HG03025 (cell line): ENCODE measurements around the gene COP1.
"Not testable (repeated sequence)": the region's sequence is repeated elsewhere in the genome, so short reads cannot be mapped to it uniquely, and the experiment has no call there.

Experiments used
- ATAC-seq: cut with Tn5 transposase; IDR thresholded peaks from one replicate; pipeline ENCODE4 v1.9.1; 2021; ENCODE audit warnings: mild to moderate bottlenecking, moderate library complexity; ENCODE audit not compliant: unreplicated experiment, low FRiP score

The COP1 gene

DNA sequence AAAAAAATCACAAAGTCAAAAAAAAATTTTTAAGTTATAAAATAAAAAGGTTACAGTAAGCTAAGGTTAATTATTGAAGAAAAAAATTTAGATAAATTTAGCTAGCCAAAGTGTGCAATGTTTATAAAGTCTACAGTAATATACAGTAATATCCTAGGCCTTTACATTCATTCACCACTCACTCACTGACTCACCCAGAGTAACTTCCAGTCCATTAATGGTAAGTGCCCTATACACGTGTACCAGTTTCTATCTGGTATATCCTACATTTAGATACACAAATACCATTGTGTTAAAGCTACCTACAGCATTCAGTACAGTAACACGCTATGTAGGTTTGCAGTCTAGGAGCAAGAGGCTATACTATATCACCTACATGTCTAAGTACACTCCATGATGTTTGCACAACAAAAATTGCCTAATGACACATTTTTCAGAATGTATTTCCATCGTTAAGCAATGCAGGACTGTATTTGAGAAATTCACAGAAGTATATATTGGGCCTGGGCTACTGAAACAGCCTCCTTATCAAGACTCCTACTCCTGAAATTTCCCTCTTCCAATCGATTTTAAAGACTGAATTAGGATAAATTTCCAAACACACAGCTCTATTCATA is 155.1 kb downstream of the COP1 start:
- no peak for ATAC-seq

DNA sequence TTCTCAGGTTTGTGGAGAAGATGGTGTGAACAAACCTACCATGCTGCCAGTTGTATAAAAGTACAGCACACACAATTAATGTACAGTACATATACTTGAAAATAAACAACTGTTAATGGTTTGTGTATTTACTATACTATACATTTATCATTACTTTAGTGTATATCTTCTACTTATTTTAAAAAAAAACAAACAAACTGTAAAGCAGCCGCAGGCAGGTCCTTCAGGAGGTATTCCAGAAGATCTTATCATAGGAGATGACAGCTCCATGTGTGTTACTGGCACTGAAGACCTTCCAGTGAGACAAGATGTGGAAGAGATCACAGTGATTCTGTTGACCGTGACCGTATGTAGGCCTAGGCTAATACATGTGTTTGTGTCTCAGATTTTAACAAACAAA is 155.7 kb downstream of the COP1 start:
- no peak for ATAC-seq

DNA sequence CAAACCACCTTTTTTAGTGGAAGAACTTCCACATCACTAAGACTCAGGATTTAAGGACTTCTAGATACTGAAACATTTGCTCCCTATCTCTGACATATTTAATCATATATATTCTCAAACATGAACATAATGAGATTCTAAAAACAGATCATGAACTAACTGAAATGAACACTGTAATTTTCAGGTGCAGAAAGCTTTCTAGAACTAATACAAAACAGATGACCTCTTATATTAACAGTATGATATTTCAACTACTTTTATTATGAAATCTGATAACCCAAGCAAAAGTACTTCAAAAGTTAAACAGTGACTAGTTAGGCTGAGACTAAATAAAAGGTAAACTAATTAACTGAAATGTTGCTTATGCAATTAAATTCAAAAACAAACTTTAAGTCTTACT is 157.5 kb downstream of the COP1 start:
- ATAC-seq = no peak

DNA sequence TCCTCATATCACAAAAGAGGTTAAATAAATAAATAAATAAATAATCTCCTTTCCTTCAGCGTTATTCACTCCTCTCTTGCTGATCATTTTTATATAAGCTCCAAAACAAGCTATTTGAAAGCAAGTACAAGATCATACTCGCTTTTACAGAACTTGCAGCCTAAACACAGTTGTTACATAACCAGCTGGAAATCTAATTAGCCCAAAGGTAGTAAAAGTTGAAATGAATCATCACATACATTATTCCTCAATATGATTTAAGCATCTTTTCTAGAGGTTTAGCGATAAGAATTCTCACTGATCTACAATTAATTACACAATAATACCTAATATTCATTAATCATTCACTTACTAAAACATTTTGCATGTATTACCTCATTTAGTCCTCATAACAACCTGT is 160.2 kb downstream of the COP1 start:
- ATAC-seq = no peak

DNA sequence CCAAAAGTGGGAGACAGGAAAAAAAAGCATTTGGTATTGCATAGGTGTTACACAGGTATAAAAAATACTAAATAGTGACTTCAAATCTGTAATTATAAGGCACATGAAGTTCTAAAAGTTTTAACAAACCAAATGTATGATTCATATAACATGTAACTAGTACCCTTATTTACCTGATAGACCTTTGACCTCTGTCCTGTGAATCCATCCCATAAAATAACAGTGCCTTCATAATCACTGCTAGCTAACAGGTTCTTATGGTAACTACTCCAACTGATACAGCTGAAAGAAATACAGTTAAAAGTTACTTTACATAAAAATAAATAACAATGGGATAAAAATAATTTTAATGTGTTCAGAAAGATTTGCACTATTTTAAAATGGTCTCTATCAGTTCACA is 163.5 kb downstream of the COP1 start:
- no peak for ATAC-seq

DNA sequence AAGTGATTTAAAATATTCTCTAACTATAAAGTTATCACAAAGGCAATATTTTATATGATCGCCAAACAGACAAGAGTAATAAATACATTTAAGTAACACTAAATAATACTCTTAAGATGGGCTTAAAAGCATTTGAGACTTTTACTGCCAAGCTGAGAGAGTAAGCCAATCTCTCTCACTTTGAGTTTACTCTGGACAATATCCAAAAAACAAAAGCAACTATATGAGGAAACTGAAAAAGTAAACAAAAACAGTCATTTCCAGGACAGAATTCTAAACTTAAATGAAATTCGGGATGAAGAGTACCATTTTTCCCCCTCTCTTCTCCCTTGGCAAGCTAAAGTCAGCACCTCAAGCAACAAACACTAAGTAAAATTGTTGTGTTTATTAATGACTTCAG is 173.2 kb downstream of the COP1 start:
- ATAC-seq = no peak

DNA sequence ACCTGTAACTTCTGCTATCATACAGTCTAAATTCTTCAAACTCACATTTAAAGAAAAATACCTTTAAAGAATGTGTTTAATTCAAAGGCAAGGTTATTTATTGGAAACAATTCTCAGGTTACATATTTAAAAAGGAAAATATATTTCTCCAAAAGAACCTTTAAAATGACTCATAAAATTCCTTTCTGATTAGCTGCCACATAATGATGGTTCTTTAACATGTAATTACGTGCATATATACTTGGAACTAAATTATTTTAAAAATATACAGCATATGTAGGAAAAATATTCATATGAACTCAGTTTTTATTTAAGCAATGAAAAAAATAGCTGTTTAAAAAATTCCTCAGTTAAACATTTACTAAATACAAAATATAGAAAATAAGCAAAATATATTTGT is 173.6 kb downstream of the COP1 start:
- no peak for ATAC-seq

DNA sequence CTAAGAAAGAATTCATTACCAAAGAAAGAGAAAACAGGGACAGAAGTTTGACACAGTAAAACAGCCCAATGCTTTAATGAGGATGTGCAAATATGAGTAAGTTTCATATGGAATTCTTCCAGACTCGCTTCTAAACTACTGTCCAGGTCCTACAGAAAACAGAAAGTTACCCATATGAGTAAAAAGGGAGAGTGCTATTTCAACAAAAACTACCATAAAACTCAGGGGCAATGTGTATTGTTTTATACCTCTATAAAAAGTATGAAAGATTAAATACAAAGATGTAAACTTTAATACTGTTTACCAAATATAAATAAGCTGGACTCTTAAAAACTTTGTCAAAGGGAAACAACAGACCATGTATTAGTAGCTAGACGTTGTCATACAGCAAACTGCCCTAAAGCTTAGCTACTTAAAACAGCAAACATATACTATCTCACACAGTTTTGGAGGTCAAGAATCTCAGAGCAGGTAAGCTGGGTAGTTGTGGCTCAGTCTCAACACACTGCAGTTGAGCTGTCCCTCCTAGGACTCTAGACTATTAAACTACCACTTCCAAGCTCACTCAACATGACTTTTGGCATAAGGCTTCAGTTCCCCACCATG is 174.9 kb downstream of the COP1 start:
- no peak for ATAC-seq

DNA sequence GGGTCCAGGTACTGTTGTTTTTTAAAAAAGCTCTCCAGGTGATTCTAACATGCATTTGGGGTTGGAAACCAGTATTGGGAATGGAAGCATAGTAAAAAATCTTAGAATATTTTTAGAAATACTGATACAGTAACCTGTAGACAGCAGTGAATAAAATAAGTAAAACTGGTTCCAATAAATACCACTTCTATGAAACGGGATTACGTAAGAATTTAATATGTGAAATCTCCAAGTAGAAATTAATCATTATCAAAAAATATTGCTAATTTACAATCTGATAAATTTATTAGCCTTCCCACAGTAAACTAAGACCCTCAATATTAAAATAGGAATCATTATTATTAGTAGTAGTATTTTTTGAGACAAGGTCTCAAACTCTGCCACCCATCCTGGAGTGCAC is 177.5 kb downstream of the COP1 start:
- ATAC-seq = no peak

DNA sequence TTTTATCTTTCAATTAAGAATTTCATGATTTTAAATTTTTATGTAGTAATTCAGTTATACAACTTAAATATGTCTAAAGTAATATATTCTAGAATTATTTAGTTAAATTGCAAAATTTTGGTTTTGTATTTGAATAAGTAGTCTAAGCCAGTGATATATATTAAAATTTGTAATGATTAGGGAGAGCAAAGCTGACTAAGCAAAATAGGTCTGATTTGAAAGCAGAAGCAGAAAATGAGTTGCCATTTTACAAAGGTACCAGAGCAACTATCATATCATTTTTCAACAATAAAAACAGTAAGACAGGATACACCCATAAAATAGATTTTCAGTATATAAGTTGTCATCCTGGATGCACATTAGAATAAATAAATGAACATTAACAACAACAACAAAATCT is 177.9 kb downstream of the COP1 start:
- ATAC-seq = no peak

DNA sequence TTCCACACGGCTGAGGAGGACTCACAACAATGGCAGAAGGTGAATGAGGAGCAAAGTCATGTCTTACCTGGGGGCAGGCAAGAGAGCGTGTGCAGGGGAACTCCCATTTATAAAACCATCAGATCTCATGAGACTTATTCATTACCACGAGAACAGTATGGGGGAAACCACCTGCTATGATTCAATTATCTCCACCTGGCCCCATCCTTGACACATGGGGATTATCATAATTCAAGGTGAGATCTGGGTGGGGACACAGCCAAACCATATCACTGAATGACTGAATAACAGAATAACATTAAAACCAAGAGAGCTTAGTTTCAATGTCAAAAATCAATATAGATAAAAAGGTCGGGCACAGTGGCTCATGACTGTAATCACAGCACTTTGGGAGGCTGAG is 179.2 kb downstream of the COP1 start:
- ATAC-seq = not testable (repeated sequence)

DNA sequence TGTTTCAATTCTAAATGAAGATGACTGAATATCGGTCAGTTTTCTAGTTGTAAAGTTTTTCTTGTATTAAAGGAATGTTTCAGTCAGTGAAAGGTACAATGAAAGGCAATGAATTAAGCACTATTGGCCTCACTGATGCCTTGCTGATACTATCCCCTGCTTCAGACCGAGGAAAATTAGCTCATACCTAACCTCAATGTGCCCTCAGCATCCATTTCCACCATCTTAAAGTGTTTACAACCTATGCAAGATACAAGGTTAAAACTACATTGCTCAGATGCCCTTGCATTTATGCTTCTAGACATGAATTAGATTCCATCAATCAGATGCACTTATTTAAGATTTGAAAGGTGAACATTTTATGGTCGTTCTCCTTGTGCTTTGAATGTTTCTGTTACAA is 184.5 kb downstream of the COP1 start:
- ATAC-seq = no peak

DNA sequence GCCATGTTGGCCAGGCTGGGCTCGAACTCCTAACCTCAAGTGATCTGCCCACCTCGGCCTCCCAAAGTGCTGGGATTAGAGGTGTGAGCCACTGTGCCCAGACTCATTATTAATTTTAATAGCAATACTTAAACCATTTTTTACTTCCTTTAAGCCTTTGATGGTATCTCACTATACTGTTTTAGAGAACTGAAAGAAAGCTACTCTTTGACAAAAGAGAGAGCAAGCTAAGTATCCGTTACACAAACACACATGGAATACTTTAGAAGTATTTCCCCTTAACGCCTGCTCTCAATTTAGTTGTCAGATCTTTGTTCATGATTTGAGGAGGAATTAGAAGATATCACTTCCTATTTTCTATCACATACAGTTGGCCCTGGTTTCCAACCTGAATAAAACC is 189.4 kb downstream of the COP1 start:
- ATAC-seq = no peak

DNA sequence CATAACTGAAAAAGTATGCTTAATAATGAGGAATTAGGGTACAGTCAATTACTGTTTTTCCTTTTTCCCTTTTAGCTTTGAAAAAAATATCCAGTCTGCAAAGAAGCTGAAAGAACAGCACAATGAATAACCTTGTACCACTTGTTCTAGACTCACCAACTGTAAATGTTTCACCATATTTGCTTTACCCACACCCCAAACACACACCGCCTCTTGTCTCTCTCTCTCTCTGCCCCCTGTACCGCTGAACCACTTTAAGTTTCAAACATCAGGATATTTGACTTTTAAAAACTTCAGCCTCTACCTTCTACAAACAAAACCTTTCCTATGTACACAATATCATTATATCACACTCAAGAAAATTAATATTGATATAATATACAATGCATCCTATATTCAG is 197.1 kb downstream of the COP1 start:
- no peak for ATAC-seq

DNA sequence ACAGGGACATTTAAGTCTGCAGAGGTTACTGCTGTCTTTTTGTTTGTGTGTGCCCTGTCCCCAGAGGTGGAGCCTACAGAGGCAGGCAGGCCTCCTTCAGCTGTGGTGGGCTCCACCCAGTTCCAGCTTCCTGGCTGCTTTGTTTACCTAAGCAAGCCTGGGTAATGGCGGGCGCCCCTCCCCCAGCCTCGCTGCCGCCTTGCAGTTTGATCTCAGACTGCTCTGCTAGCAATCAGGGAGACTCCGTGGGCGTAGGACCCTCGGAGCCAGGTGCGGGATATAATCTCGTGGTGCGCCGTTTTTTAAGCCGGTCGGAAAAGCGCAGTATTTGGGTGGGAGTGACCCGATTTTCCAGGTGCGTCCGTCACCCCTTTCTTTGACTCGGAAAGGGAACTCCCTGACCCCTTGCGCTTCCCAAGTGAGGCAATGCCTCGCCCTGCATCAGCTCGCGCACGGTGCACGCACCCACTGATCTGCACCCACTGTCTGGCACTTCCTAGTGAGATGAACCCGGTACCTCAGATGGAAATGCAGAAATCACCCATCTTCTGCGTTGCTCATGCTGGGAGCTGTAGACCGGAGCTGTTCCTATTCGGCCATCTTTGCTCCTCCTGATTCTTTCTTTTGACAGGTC is 199.2 kb downstream of the COP1 start:
- not testable (repeated sequence) for ATAC-seq

DNA sequence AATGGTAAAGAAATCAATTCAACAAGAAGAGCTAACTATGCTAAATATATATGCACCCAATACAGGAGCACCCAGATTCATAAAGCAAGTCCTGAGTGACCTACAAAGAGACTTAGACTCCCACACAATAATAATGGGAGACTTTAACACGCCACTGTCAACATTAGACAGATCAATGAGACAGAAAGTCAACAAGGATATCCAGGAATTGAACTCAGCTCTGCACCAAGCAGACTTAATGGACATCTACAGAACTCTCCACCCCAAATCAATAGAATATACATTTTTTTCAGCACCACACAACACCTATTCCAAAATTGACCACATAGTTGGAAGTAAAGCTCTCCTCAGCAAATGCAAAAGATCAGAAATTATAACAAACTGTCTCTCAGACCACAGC is 212.4 kb downstream of the COP1 start:
- not testable (repeated sequence) for ATAC-seq

DNA sequence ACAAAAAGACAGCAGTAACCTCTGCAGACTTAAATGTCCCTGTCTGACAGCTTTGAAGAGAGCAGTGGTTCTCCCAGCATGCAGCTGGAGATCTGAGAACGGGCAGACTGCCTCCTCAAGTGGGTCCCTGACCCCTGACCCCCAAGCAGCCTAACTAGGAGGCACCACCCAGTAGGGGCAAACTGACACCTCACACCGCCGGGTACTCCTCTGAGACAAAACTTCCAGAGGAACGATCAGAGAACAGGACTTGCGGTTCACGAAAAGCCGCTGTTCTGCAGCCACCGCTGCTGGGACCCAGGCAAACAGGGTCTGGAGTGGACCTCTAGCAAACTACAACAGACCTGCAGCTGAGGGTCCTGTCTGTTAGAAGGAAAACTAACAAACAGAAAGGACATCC is 214.3 kb downstream of the COP1 start:
- ATAC-seq = not testable (repeated sequence)

DNA sequence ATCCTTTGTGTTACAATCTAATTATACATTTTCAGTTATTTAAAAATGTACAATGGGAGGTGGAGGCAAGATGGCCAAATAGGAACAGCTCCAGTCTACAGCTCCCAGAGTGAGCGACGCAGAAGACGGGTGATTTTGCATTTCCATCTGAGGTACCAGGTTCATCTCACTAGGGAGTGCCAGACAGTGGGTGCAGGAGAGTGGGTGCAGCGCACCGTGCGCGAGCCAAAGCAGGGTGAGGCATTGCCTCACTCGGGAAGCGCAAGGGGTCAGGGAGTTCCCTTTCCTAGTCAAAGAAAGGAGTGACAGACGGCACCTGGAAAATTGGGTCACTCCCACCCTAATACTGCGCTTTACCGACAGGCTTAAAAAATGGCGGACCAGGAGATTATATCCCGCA is 214.9 kb downstream of the COP1 start:
- not testable (repeated sequence) for ATAC-seq

DNA sequence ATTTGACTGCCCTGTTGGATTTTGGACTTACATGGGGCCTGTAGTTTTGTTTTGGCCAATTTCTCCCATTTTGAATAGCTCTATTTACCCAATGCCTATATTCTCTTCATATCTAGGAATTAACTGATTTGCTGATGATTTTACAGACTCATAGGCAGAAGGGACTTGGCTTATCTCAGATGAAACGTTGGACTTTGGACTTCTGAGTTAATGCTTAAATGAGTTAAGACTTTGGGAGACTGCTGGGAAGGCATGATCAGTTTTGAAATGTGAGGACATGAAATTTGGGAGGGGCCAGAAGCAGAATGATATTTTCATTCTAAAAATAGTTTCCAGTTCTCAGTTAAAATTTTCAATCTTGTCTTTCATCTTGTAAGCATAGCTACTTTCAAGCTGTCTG is 222.3 kb downstream of the COP1 start:
- ATAC-seq = no peak

DNA sequence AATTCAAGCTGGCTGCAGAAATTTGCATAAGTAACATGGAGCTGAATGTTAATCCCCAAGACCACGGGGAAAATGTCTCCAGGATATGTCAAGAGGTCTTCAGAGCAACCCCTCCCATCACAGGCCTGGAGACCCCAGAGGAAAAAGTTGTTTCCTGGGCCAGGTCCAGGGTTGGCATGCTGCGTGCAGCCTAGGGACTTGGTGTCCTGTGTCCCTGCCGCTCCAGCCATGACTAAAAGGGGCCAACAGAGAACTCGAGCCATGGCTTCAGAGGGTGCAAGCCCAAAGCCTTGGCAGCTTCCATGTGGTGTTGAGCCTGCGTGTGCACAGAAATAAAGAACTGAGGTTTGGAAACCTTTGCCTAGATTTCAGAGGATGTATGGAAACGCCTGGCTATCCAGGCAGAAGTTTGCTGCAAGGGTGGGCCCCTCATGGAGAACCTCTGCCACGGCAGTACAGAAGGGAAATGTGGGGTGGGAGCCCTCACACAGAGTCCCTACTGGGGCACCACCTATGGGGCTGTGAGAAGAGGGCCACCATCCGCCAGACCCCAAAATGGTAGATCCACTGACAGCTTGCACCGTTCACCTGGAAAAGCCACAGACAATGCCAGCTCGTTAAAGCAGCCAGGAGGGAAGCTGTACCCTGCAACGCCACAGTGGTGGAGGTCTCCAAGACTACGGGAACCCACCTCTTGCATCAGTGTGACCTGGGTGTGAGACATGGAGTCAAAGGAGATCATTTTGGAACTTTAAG is 222.9 kb downstream of the COP1 start:
- no peak for ATAC-seq

DNA sequence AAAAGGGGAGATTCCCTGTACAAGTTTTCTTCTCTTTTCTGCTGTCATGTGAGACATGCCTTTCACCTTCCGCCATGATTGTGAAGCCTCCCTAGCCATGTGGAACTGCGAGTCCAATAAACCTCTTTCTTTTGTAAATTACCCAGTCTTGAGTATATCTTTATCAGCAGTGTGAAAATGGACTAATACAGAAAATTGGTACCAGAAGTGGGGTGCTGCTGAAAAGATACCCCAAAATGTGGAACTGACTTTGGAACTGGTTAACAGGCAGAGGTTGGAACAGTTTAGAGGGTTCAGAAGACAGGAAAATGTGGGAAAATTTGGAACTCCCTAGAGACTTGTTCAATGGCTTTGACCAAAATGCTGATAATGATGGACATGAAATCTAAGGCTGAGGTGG is 223.7 kb downstream of the COP1 start:
- not testable (repeated sequence) for ATAC-seq

DNA sequence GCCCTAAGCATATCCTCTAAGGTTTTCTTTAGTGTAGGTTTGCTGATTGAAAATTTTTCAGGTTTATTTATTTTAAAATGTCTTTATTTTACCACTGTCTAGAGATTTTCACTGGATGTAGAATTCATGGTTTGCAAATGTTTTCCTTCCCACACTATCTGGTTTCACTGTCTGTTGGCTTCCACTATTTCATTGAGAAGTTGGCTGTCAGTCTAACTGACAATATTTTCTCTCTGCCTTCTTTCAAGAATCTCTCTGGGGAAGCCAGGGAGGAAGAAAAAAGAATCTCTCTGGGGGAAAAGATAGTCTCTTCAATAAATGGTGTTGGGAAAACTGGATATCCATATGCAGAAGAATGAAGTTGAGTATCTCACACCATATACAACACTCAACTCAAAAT is 226.0 kb downstream of the COP1 start:
- no peak for ATAC-seq
